ENCODE data around the gene PSMG3.

PSMG3 gene

DNA sequence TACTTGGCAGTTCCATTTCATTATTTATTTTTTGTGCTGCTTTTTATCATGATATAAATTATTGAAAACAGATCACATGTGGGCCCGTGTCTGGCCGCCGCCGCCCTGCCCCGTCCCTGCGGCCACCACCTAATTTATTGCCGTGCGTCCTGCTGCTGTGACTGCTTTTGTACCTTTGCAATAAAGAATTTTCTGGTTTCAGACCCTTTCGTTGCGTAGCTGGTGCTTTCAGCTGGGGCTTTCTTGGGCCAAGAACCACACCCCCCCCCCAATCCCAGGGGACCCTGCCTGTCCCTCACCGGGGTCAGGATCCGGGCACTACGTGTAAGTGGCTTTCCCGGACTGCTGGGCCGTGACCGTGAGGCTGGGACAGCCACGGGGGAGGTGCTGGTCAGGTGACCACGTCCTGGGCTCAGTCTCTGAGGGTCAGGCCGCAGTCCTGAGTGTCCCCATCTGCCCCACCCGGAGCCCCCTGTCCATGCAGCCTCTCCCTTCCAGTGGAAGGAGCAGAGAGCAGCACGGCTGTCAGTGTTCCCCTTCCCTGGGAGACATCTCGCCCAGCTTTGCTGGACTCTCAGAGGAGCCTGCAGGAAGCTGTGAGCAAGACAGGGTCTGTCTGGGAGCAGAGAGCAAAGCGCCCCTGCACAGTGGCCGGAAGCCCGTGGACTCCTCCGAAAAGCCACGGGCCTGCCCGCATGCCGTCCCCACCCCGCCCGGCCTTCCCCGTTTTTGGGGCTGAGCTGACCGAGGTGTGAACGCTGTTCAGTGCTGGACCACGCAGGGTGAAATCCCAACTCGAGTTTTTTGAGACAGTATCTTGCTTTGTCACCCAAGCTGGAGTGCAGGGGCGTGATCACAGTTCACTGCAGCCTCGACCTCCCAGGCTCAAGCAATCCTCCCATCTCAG is 26.7 kb downstream of the PSMG3 start:
- no peak for DNase-seq

DNA sequence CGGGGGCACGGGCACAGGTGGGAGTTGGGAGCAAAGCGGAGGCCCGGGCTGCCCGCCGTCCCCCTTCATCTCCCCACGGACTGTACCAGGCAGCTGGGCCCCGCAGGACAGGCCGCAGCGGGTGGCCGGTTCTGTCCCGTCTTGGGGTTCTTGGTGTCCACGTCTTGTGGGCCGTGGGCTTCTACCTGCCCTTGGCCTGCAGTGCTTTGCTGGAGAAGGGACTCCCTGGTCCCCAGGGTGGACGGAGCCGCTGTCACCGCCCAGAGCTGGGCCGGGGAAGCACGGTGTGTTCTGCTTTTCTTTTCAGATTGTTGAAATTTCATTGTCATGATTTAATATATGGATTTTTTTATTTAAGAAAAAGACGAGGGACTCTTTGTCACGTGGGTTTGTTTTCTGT is 27.5 kb downstream of the PSMG3 start:
- no peak for DNase-seq

DNA sequence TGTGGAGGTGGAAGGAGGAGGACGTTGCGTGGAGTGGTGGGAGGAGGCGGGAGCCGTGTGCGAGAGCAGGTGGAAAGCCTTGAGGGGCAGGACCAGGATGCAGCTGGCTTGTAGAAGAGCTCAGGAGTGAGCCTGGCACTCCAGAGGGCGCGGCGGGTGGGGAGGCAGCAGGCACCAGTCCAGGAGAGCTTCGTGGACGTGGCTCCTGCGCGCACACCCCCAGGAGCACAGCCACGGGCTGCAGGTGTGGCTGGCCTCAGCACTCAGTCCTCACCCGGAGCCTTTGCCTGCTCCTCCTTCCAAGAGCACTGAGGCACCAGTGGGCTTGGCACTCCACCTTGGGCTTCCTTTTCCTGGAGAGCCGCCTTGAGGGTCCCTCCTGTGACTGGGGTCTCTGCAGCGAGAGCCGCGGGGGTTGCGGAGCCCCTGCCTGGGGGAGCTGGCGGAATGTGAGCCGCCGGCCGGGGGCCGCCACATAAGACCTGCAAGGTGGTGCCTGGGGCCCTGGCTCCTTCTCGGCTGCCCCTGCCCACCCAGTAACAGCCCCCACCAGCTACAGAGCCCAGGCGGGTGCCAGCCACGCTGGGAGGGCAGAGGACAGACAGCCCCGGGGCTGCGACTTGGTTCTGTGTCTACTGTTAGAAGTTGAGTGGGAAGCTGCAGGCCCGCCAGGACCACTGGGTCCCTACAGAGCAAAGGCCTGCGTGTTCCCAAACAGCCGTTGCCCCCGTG is 28.2 kb downstream of the PSMG3 start:
- no peak for DNase-seq

DNA sequence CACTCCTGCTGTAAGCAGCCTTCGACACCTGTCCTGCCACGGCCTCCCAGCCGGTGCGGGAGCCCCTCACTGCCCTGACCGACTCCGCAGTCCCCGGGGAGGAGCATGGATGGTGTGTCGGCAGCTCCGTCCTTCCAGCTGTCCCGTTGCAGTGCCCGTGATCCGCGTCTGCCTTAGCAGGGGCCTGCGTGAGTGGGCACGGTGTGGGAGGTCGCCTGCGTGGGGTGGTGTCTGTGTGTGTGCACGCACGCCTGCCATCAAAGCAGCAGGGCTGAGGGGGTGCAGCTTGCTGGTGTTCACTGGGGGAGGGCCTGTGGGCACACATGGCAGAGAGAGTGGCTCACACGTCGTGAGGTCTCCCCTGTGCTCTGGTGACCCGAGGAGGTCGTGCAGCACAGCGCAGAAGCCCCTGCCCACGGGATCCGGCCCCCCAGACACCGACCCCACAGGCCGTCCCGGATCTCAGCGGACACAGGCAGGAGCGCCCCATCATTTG is 29.0 kb downstream of the PSMG3 start:
- DNase-seq: no peak

DNA sequence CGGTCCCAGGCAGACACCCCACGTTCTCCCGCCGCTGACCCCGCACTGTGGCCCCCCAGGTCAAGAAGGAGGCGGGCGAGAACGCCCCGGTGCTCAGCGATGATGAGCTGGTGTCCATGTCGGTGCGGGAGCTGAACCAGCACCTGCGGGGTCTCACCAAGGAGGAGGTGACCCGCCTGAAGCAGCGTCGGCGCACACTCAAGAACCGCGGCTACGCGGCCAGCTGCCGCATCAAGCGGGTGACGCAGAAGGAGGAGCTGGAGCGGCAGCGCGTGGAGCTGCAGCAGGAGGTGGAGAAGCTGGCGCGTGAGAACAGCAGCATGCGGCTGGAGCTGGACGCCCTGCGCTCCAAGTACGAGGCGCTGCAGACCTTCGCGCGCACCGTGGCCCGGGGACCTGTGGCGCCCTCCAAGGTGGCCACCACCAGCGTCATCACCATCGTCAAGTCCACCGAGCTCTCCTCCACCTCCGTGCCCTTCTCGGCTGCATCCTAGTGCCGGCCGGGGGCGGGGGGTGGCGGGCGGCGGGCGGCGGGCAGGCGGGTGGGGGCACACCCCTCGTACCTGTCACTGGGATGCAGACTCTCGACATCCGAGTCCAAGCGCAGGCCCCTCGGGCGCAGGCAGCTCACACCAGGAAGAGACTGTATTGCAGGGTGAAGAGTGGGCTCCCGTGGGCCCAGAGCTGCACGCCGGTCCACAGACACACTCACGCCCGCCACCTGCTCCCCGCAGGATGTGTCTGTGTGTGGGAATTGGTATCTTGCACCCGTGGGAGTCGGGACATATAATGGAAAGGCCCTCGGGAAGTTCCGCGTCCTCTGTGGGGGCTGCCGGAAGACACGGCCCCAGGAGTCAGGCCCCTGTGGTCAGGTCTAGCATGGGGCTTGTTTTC is 29.7 kb downstream of the PSMG3 start:
- no peak for DNase-seq

DNA sequence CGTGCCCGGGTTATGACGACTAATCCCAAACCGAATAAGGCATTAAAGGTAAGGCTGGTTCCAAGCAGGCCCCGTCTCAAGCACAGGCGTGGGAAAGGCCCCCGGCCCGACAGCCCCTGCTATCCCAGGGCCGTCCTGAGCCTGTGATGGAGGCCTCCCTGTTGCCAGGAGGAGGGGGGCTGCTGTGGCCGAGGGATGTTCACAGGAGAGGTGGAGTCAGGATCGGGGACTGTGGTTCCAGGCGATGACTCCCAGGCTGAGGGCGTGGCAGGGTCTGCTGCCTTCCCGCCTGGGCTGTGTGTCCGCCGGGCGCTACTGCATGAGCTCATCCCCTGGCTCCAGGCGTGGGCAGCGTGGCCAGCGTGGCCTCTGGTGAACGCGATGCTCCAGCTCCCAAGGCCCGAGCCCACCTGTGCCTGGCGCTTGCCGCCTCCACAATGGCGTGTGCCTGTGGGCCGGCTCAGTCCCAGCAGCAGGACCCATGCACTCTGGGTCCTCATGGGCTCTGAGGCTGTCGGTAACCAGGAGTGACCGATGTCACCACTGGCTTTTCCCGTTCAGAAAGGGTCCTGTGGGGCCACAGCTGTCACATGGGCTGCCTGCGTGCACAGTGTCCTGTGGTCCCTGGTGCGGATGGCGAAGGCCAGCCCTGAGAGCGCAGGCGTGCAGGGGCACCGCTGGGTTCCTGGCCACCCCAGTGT is 30.5 kb downstream of the PSMG3 start:
- peak; percentile 30 for DNase-seq

DNA sequence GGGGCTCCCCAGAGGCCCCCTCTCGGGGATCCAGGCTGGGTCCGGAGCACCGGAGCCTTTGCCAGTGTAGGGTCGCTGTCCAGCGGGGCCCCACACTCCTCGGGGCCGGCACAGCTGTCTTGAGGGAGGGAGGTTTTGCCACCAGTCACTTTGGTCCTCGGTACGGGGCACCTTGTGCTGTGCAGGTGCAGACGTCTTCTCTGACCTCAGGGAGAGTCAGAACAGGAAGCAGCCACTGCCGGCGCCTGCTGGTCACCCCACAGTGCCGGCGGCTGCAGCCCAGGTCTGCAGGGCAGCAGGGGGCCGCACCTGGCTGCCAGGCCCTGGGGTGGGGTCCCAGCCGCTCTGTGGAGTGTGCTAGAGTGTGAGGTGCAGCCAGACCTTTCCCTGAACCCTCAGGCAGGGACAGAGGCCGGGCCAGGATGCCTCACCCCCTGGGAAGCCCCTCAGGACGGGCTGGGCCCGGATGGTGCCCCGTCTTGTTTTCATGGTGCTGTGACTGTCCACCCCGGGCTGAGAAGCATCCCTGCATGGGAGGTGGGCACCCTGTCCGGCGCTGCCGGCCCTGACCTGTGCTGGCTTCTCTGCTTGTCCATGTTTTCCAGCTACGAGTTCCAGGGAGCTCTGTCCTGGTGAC is 31.2 kb downstream of the PSMG3 start:
- no peak for DNase-seq

DNA sequence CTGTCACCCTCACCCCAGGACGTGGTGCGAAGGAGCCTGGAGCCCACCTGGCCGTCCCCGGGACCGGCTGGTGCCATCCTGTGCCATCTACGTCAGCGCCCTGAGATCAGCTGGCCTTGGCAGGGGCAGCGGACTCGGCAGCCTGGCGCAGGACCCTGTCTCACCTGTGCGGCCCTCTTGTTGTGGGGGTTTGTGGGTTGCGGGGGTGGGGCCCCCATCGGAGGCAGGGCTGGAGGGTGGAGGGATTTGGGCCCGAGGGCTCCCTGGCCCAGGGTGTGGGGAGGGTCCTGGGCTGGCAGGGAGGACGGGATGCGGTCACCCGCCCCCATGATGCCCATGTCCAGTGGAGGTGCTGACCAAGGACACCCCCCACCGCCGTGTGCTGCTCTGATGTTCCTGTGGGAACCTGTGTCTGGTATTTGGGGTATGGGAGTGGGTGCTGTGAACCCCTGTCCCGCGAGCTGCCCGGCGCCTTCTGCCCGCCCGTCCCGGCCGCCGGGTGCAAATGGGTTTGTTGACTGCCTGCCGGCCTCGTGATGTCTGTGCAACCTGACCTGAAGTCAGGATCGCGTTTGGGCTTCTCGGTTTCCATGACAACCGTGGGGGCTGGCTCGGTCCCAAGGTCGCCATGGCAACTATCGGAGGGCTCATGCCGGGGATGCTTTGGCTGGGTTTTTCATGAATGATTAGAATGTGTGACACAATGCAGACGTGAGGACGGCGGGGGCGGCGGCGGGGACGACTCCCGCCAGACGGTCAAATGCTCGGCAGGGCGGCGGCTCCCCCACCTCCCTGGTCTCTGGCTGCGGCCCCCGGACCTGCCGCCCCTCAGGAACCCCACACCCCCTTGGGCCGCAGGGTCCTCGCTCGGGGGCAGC is 32.1 kb downstream of the PSMG3 start:
- DNase-seq: peak; percentile 100

DNA sequence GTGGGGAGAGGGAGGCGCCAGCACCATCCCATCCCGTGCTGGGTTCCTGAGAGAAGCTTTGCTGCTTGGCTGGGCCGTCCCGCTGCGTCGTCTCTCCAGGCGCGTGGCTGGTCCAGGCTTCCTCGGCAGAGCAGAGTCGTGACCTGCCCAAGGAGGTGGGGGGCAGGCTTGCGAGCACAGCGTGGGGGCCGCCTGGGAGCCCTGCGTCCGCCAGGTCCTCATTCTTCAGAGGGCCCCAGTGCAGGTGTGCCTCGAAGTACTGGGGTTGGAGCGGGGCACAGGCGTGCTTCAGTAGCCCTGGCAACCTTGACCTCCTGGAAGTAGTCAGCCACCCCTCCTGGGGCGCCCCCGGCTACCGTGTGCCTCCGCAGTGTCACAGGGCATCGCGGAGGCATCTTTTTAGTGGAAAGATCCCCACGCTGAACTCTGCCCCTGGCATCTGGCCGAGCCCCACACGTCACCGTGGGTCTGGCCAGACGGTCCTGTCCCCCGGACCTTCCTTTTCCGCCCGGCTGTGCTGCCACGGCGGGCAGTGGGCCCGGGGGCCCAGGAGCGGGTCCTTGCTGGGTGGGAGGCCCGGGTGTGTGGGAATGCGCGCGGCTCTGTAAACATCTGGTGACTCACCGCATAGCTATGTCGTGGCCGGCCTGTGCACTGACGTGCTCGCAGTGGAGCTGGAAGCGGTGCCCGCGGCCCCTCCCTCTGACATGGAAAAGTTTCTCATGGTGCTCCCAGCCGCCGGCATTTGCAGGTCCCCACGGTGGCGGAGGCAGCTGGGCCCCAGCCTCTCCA is 32.9 kb downstream of the PSMG3 start:
- peak; percentile 100 for DNase-seq

DNA sequence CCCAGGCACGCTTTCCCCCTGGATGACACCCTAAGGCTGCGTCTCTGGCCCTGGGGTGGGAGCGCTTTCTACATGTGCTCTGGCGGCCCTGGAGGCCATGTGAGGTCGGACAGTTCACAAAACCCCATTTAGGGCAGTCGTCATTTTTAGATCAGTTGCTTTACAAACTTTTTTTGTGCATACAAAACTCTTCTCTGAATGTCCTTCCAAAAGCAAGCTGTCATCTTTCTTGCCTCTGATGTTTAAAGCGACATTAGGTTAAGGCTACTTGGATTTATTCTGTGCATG is 33.4 kb downstream of the PSMG3 start:
- DNase-seq: no peak

DNA sequence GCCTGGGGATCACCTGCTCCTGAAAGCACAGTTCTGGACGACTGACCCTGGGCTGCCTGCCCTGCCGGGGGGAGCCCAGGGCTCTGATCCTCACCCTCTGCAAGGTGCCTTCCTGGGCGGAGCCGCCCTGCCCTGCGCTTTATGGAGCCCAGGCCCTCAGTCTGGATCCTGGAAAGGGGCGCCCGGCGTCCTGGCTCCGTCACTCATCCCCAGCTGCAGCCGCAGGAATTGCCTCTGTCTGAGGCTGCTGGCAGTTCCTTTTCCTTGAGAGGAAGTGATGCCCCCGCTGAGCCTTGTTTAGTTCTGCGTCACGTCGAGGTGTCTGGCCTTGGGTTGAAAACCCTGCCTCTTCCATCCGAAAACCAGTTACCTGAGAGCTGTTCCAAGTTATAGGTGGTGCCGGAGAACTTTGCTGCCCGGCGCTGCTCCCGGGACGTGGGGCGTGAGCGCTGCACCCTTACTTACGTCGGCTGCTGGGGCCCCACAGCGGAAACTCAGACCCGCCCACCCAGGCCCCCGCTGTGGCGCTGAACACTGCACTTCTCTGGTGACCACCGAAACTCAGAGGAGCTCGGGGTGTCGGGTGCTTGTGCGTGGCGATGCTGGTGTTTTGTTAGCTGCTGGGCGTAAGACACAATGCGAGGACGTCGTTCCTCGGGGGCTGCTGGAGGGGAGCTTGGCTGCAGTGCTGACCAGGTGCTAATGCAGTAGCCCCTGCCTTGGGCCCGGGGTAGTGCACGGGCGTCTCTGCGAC is 34.0 kb downstream of the PSMG3 start:
- no peak for DNase-seq

DNA sequence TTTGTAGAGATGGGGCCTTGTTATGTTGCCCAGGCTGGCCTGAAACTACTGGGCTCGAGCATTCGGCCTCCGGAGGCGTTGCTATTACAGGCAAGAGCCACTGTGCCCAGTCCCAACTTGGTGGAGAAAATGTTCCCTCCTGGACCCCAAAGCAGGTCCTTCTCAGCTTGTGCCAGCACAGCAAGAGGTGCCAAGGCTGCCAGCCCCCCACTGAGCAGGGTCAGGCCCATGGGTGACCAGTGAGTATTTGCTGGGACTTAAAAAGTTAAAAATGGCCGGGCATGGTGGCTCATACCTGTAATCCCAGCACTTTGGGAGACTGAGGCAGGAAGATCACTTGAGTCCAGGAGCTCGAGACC is 34.8 kb downstream of the PSMG3 start:
- no peak for DNase-seq

DNA sequence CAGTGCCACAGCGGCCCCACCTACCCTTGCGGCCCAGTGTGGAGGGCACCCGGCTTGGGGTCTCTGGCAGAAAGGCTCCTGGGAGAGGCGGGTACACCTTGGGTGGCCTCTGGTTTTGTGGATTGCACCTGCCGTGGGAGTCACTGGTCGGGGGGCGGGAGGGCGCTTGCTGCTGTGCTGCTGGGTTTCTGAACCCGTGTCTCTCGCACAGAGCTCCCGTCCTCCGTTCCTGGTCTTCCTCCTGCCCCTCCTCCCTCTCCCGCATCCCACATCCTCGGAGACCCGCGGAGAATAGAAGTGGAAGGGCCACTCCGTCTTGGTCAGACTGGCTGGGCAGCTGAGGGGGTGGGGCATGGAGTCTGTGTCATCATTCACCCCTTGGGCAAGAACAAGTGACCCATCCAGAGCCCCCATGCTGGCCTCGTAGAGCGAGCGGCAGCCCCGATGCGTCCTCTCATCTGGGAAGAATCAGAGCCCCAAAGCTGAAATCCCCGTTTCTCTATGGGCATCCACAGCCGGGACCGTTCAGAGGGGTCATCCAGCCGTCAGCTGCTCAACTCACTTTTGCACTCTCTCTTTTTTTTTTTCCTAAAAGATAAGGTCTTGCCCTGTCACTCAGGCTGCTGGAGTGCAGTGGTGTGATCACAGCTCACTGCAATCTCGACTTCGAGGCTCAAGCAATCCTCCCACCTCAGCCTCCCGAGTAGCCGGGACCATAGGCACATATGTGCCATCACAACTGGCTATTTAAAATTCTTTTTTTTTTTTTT is 35.3 kb downstream of the PSMG3 start:
- no peak for DNase-seq

DNA sequence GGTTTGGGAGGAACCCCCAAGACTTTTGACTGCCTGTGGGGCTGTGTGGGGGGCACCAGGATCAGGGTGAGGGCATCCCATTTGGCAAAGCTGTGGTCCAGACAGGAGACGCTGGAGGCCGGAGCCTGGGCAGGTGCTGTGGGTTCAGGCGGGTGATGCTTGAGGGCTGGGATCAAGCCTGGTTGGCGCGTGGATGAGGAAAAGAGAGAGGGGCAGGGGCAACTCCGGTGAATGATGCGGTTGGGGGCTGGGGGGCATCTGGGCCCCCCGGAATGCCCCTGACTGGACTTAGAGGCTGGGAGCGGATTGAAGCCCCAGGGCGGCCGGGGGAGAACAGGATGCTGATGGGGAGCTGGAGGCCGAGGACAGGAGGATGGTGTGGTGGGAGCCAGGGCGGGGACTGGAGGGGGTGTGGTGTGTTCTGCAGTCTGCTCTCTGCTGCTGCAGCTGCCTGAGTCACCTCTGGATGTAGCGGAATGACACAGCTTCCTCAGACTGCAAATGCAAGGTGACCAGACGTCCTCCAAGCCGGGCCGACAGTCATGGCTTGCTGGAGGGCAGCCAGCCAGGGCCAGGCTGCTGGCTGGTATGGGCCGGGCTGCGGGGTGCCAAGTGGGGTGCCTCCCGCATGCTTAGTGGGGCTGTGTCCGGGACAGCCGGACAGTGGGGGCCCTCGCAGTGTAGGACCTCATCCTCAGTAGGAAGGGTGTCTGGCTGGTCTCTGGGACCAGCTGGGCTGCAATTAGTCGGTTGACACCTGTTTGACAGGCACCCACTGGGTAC is 36.1 kb downstream of the PSMG3 start:
- peak; percentile 94 for DNase-seq

DNA sequence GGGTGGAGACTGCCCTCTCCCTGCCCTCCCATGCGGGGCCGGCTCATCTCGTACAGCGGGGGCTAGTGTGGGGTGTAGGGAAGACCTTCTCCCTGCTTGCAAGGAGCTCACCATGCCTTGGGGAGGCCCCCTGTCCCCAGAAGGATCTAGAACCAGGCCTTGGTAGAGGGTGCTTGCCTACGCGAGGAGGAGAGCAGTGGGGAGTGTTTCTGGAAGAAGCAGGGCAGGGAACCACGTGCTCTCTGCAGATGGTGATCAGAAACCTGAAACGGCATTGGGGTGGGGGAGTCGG is 36.6 kb downstream of the PSMG3 start:
- no peak for DNase-seq

DNA sequence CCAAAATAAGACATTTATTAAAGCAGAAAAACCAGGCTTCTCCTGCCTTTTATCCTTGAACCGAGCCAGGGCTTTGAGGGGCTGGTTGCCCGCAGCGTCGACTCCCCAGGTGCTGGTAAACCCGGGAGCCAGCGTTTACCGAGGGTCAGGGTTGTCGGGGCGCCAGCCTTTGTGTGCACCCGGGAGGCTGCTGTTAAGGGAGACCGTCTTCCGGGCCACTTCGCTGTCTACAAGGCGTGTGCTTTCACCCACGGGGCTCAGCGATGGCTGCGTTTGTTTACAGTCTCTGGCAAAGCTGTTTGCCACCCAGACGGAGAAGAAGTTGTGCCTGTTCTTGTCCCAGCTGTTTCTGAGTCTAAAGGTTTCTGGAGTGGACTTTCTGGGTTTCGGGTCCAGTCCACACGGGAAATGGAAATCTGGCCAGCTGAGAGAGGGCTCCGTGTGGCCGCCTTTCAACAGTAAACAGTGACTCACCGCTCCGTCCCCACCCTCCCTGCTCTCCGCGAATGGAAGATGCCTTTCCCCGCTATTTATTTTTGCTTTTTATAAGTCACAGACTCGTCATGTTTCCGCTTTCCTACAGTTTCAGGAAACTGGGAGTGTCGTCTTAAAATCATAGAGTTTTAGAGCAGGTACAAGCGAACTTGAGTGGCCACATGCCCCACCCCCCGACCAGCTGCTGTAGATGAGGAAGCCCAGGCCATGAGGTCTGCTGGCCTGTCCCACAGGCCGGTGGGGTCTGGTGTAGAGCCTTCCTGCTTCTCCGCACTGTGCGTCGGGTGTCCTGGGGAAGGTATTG is 37.2 kb downstream of the PSMG3 start:
- DNase-seq: peak; percentile 96

DNA sequence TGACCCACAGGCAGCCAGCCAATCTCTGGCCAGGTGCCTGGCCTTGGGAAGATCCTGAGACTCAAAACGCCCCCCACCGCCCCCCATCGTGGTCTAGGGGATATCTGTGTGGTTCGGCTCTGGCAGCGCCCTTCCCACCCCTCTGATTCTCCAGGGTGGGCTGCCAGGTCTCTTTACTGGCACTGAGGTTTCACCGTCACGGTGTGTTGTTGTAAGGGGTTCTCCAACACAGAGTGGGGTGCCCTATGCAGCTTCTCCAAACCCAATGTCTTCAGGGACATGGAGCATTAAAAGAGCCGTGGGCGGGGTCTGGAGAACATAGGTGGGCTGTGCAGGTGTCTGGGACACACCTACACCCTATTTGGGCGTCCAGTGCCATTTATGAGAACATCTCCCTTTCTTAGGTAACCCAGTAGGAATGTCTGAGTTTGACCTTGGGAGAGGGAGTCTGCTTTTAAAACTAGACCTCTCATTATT is 37.8 kb downstream of the PSMG3 start:
- no peak for DNase-seq
